ENCODE data around the gene NRP1. TPM values are rescaled to one million over a fixed set of nuclear protein-coding genes. Genes with fewer than 3 reads are reported as not detected.

Gene NRP1
- polyA plus RNA-seq, 2 of the 4 experiments (the other 2 are of a cell fraction): 121 to 259 TPM

- TF ChIP-seq PBX3 (IDR thresholded peaks at IDR 0.05) (no peak), GATA3 (IDR thresholded peaks at IDR 0.05; ENCODE audit: borderline replicate concordance) (peak; percentile 23; the same call in 1 of the 2 replicates), EHMT2 (IDR thresholded peaks at IDR 0.05; ENCODE audit: low read depth) (no peak), MAFK (IDR thresholded peaks at IDR 0.05; ENCODE audit: partially characterized antibody) (peak; percentile 32), HOXA7 (CRISPR knock-in tag; IDR thresholded peaks at IDR 0.05) (0 out of 2 replicates have a peak, but pooled peaks have one; percentile 9), RAD21 (conservative IDR thresholded peaks at IDR 0.05 in 1 of 2, IDR thresholded peaks at IDR 0.05 in 1 of 2) (no peak)
- CTCF ChIA-PET: interaction anchor here (0.6 to 3.3 kb wide), 5 partner anchors 9 to 1559 kb away, joined by 3 to 12 read pairs (median 4); no protein-coding TSS in a partner anchor
- 69% methylated on average over 8 of the region's 8 CpGs for WGBS (ENCODE audit: missing lambda C conversion rate)
- Histone ChIP-seq H3K9me3 (no peaks in the 10 kb centered on the region), H3K4me2 (peak overlapping the region; percentile 73), H3K4me3 (no peak overlapping the region; the same call in 2 of the 3 replicates), H3K27ac (peak overlapping the region; percentile 79 to 86), H3K4me1 (peaks cover 74% of the 10 kb centered on the region)
- POLR2A ChIA-PET: interaction anchor here (0.5 to 0.8 kb wide), 3 partner anchors 65 to 1935 kb away, joined by 3 to 4 read pairs (median 3); no protein-coding TSS in a partner anchor
- FAIRE-seq (no peak), ATAC-seq (no peak), DNase-seq (ENCODE audit: low read depth in 1 of 2, low spot score in 1 of 2) (no peak)
These were observed 138.7 kb downstream of the NRP1 start for GRCh38 chr10:33195608-33196376.

GRCh38 chr10:33193701-33194521, 140.6 kb downstream of the NRP1 start:
- no peak overlapping the region for H3K4me3 ChIP-seq
- 5% methylated on average over 6 of the region's 6 CpGs for WGBS (ENCODE audit: missing lambda C conversion rate)
- H3K4me1 ChIP-seq: peaks cover 64% of the 10 kb centered on the region
- peak; percentile 77 for FAIRE-seq
- peak overlapping the region; percentile 79 to 86 for H3K27ac ChIP-seq
- ATAC-seq: peak; percentile 48 to 51
- H3K4me2 ChIP-seq: peak overlapping the region; percentile 73
- ChIA-PET POLR2A (interaction anchor here (0.8 to 1.6 kb wide), 5 partner anchors 79 to 185 kb away, joined by 3 to 9 read pairs (median 5); partner anchors contain the start of gene NRP1), CTCF (interaction anchor here (0.6 to 2.7 kb wide), 53 partner anchors 10 to 1446 kb away, joined by 3 to 44 read pairs (median 5); partner anchors contain the start of gene NRP1)
- peak; percentile 53 to 80 for DNase-seq (ENCODE audit: low read depth in 1 of 2, low spot score in 1 of 2)
- H3K9me3 ChIP-seq: no peaks in the 10 kb centered on the region
- TF ChIP-seq CBX8 (IDR thresholded peaks at IDR 0.05) (no peak), CHD4 (IDR thresholded peaks at IDR 0.05; ENCODE audit: borderline replicate concordance) (no peak), RCOR1 (IDR thresholded peaks at IDR 0.05; ENCODE audit: low read depth, low read length) (no peak), BHLHE40 (IDR thresholded peaks at IDR 0.05; ENCODE audit: low read depth, low read length) (no peak), E2F6 (IDR thresholded peaks at IDR 0.05; ENCODE audit: borderline replicate concordance, low read depth) (0 out of 2 replicates have a peak, but pooled peaks have one; percentile 22), MAFK (IDR thresholded peaks at IDR 0.05; ENCODE audit: partially characterized antibody) (peak; percentile 37), ELK1 (IDR thresholded peaks at IDR 0.05; ENCODE audit: low read depth, low read length) (no peak), ZFP36 (IDR thresholded peaks at IDR 0.05; ENCODE audit: borderline replicate concordance, partially characterized antibody) (no peak), EP300 (IDR thresholded peaks at IDR 0.05) (peak; percentile 51 to 59; a peak in 2 of 5 replicates), CBX2 (IDR thresholded peaks at IDR 0.05; ENCODE audit: borderline replicate concordance, low read depth) (no peak), NFE2L2 (conservative IDR thresholded peaks at IDR 0.05; ENCODE audit: low read length) (no peak), ZSCAN20 (CRISPR knock-in tag; IDR thresholded peaks at IDR 0.05) (no peak), CTCF (IDR thresholded peaks at IDR 0.05) (0 out of 3 replicates have a peak, but pooled peaks have one; percentile 27), JUN (IDR thresholded peaks at IDR 0.05) (peak; percentile 46 to 60; a peak in 3 of 5 replicates), CEBPB (IDR thresholded peaks at IDR 0.05) (peak; percentile 98 to 100), PHF8 (IDR thresholded peaks at IDR 0.05; ENCODE audit: borderline replicate concordance, low read depth) (no peak), HEYL (CRISPR knock-in tag; IDR thresholded peaks at IDR 0.05) (no peak), HDAC2 (IDR thresholded peaks at IDR 0.05) (no peak)
- TF ChIP-seq, protein P1, sequence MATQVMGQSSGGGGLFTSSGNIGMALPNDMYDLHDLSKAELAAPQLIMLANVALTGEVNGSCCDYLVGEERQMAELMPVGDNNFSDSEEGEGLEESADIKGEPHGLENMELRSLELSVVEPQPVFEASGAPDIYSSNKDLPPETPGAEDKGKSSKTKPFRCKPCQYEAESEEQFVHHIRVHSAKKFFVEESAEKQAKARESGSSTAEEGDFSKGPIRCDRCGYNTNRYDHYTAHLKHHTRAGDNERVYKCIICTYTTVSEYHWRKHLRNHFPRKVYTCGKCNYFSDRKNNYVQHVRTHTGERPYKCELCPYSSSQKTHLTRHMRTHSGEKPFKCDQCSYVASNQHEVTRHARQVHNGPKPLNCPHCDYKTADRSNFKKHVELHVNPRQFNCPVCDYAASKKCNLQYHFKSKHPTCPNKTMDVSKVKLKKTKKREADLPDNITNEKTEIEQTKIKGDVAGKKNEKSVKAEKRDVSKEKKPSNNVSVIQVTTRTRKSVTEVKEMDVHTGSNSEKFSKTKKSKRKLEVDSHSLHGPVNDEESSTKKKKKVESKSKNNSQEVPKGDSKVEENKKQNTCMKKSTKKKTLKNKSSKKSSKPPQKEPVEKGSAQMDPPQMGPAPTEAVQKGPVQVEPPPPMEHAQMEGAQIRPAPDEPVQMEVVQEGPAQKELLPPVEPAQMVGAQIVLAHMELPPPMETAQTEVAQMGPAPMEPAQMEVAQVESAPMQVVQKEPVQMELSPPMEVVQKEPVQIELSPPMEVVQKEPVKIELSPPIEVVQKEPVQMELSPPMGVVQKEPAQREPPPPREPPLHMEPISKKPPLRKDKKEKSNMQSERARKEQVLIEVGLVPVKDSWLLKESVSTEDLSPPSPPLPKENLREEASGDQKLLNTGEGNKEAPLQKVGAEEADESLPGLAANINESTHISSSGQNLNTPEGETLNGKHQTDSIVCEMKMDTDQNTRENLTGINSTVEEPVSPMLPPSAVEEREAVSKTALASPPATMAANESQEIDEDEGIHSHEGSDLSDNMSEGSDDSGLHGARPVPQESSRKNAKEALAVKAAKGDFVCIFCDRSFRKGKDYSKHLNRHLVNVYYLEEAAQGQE (IDR thresholded peaks at IDR 0.05): no peak
- TF ChIP-seq, protein P2, sequence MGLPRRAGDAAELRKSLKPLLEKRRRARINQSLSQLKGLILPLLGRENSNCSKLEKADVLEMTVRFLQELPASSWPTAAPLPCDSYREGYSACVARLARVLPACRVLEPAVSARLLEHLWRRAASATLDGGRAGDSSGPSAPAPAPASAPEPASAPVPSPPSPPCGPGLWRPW (IDR thresholded peaks at IDR 0.05): peak; percentile 82
